ENCODE results near the gene DYSF.

Gene DYSF

DNA sequence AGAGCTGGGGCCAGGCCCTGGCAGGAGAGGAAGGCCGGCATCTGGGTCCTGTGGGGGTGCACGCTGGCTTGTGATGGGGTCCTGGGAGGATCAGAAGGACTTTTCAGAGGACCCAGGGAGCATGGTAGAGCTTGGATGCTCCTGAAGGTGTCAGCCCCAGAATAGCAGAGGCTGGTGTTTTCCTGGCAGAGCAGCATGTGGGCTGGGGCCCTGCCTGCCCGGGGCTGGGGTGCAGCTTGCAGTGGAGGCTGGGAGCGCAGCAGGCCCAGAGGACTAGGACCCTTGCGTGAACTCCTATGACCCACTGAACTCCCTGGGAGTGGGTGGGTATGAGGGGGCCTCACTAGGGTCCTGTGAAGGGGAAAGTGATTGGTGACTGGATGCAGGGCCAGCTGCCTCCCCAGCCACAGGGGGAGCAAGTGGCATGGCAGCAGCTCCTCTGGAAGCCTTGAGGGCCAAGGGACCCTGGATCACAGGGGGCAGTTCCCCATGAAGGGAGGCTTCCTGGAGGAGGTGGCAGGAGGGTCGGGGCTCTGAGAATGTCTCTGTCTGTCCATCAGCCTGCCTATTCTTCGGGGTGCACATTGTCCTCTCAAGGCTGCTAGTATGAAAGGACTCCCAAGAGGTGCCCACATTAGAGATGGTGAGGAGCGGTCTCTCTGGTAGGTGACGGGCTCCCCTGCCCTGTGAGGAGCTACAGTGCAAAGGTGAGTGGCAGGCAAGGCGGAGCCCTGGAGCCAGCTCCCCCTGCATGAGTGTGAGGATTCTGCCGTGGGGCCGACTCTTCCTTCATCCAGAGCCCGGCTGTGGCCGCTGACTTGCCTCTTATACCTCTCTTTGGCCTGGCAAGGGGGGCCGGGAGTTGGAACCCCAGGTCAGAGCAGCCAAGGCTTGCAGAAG, 249.0 kb downstream of the DYSF start:
- CTCF ChIA-PET, result no interaction called here
- no peak for DNase-seq (ENCODE audit: extremely low spot score)
- POLR2A ChIA-PET, result no interaction called here
- TF ChIP-seq SP1 (IDR thresholded peaks at IDR 0.05) (no peak), BHLHE40 (IDR thresholded peaks at IDR 0.05; ENCODE audit: borderline replicate concordance) (no peak)

DNA sequence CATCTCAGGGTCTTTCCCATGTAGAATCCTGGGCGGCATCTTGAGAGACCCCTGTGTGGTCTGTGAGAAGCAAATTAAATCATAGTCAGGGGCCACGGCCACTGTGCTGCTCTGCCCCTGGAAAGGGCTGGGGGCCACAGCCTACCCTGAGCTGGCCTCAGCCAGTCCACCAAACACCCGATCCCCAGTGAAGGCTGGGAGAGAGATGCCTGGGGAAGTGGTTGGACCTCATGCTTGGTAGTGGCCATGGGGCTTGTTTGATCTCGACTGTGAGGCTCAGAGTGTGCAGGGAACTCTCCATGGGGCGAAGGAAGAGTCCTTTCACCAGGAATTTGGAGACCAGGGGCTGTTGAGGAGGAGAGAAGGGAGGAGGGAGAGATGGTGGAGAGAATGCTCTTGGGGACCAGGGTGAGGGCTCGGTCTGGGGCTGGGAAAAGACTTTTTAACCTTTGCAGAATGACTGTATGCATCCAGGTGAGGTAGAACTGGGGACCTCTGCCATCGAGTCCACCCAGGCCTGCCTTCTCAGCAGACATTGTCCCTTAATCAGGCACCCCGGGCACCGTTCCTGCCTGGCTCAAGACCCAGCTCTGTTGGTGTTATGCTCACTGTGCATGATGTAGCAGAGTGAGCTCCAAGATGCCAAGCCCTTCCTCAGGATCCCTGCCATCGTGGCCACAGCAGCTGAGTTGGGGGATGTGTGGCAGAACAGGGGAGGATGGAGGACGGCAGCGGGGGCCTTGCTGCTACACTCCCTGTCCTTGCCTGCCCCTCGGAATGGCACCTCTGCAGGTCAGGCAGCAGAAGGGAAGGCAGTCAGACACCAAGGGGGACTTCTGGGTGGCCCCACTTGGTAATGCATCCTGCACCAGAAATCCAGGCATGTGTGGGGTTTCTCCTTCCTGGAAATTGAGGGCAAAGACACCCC, 249.9 kb downstream of the DYSF start:
- ChIA-PET POLR2A (no interaction called here), CTCF (interaction anchor here (0.6 kb wide), 1 partner anchor 94 kb away, joined by 3 read pairs; no protein-coding TSS in a partner anchor)
- TF ChIP-seq CTBP1 (IDR thresholded peaks at IDR 0.05; ENCODE audit: borderline replicate concordance), result no peak
- TF ChIP-seq FOXA1 (IDR thresholded peaks at IDR 0.05), result no peak
- no peak for TF ChIP-seq HDGF (IDR thresholded peaks at IDR 0.05; ENCODE audit: borderline replicate concordance)
- TF ChIP-seq, protein P1, sequence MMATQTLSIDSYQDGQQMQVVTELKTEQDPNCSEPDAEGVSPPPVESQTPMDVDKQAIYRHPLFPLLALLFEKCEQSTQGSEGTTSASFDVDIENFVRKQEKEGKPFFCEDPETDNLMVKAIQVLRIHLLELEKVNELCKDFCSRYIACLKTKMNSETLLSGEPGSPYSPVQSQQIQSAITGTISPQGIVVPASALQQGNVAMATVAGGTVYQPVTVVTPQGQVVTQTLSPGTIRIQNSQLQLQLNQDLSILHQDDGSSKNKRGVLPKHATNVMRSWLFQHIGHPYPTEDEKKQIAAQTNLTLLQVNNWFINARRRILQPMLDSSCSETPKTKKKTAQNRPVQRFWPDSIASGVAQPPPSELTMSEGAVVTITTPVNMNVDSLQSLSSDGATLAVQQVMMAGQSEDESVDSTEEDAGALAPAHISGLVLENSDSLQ (IDR thresholded peaks at IDR 0.05), result no peak
- TF ChIP-seq ZNF384 (IDR thresholded peaks at IDR 0.05), result no peak
- TF ChIP-seq ARNT (IDR thresholded peaks at IDR 0.05), result no peak
- TF ChIP-seq NFRKB (IDR thresholded peaks at IDR 0.05), result no peak
- no peak for TF ChIP-seq BHLHE40 (IDR thresholded peaks at IDR 0.05; ENCODE audit: borderline replicate concordance)
- no peak for TF ChIP-seq TARDBP (IDR thresholded peaks at IDR 0.05)
- no peak for TF ChIP-seq LEF1 (IDR thresholded peaks at IDR 0.05; ENCODE audit: borderline replicate concordance)
- no peak for TF ChIP-seq FOXM1 (IDR thresholded peaks at IDR 0.05; ENCODE audit: borderline replicate concordance)
- no peak for TF ChIP-seq SP1 (IDR thresholded peaks at IDR 0.05)
- TF ChIP-seq ELF4 (IDR thresholded peaks at IDR 0.05), result no peak
- no peak for TF ChIP-seq FOXK2 (IDR thresholded peaks at IDR 0.05)
- TF ChIP-seq L3MBTL2 (conservative IDR thresholded peaks at IDR 0.05), result no peak
- TF ChIP-seq SUZ12 (IDR thresholded peaks at IDR 0.05), result no peak
- DNase-seq (ENCODE audit: extremely low spot score), result no peak

DNA sequence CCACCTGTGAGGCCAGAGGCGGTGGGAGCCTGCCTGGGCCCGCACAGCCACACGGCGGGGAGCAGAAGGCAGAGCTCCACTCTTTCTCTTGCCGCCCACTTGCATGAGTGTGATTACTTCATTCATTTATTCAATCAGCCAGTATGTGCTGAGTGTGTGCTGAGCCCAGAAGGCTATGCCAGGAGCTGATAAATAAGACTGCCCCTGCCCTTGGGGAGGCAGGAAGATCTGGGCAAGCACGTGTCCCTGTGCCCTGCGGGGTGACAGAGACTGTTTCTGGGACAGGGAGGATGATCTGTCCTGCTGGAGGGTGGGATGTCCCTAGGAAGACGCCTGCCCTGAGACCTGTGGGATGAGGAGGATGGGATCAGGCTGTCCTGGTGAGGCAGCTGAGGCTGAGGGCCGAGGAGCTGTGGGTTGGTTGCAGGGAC, 250.8 kb downstream of the DYSF start:
- DNase-seq (ENCODE audit: extremely low spot score), result no peak
- POLR2A ChIA-PET, result no interaction called here
- CTCF ChIA-PET, result no interaction called here
- no peak for TF ChIP-seq FOXA1 (IDR thresholded peaks at IDR 0.05)
- no peak for TF ChIP-seq L3MBTL2 (conservative IDR thresholded peaks at IDR 0.05)

DNA sequence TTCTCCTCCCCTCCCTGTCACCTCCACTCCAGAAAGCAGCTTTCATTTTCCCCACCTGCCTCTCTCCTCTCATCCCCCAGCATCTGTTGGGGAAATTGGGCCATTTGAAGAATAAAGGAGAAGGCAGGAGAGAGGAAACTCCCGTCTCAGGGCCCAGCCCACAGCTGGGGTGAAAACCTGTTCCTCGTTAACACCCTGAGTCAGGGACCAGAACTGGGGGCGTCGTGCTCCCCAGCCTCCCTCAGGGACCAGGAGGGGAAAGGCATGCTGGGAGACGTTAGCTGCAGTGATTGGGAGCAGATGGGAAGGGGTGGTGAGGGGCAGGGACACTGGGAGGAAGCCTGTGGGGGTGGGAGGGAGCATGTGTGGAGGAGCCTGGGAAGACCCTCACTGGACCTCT, 251.3 kb downstream of the DYSF start:
- TF ChIP-seq CTBP1 (IDR thresholded peaks at IDR 0.05; ENCODE audit: borderline replicate concordance) (no peak), ARNT (IDR thresholded peaks at IDR 0.05) (no peak), ZNF384 (IDR thresholded peaks at IDR 0.05) (no peak), FOXM1 (IDR thresholded peaks at IDR 0.05; ENCODE audit: borderline replicate concordance) (no peak), NFRKB (IDR thresholded peaks at IDR 0.05) (no peak), L3MBTL2 (conservative IDR thresholded peaks at IDR 0.05) (no peak), BHLHE40 (IDR thresholded peaks at IDR 0.05; ENCODE audit: borderline replicate concordance) (no peak), SP1 (IDR thresholded peaks at IDR 0.05) (no peak), FOXA1 (IDR thresholded peaks at IDR 0.05) (no peak), ELF4 (IDR thresholded peaks at IDR 0.05) (no peak), SUZ12 (IDR thresholded peaks at IDR 0.05) (no peak), HDGF (IDR thresholded peaks at IDR 0.05; ENCODE audit: borderline replicate concordance) (no peak), LEF1 (IDR thresholded peaks at IDR 0.05; ENCODE audit: borderline replicate concordance) (no peak), TARDBP (IDR thresholded peaks at IDR 0.05) (no peak)
- TF ChIP-seq, protein P1 (IDR thresholded peaks at IDR 0.05), result no peak
- ChIA-PET CTCF (no interaction called here), POLR2A (no interaction called here)
- DNase-seq (ENCODE audit: extremely low spot score), result no peak

DNA sequence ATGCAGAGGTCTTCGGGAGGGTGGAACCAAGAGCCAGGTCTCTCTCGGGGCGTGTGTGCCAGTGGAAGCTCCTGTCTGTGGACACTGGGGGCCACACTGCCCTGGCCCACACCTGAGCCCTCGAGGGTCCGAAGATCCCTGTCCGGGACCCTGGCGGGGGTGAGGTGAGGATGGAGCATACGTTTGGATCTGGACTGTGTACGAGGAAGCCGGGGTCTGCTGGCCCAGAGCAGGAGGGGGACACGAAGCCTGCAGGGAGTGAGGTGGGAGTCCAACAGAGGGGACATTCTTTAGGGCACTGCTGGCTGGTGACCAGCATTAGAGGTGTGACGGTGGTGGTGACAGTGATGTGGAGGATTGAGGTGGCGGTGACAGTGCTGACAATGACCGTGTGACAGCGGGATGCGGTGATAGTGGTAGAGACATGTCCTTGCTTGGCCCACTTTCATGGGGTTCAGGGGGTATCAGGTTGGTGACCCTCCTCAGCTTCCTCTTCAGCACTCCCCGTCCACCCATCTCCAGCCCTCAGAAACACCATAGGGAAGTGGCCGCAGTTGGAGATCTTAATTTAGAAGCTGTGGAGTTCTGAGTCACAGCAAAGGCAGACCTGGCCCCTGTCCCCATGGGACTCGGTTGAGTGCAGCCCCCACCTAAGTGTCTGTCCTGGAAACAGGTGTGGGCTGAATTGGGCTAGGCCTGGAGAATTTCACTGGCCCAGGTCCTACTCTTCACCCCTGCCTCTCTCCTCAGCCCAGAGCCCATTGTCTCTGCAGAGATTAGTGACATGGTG, 252.0 kb downstream of the DYSF start:
- POLR2A ChIA-PET, result no interaction called here
- TF ChIP-seq CTBP1 (IDR thresholded peaks at IDR 0.05; ENCODE audit: borderline replicate concordance) (no peak), FOXM1 (IDR thresholded peaks at IDR 0.05; ENCODE audit: borderline replicate concordance) (no peak), TARDBP (IDR thresholded peaks at IDR 0.05) (no peak), FOXK2 (IDR thresholded peaks at IDR 0.05) (no peak), ZNF384 (IDR thresholded peaks at IDR 0.05) (no peak), HDGF (IDR thresholded peaks at IDR 0.05; ENCODE audit: borderline replicate concordance) (no peak), SP1 (IDR thresholded peaks at IDR 0.05) (no peak), SUZ12 (IDR thresholded peaks at IDR 0.05) (no peak), BHLHE40 (IDR thresholded peaks at IDR 0.05; ENCODE audit: borderline replicate concordance) (no peak), ELF4 (IDR thresholded peaks at IDR 0.05) (no peak), FOXA1 (IDR thresholded peaks at IDR 0.05) (no peak), L3MBTL2 (conservative IDR thresholded peaks at IDR 0.05) (no peak), NFRKB (IDR thresholded peaks at IDR 0.05) (no peak), LEF1 (IDR thresholded peaks at IDR 0.05; ENCODE audit: borderline replicate concordance) (no peak), ARNT (IDR thresholded peaks at IDR 0.05) (no peak)
- TF ChIP-seq, protein P1 (IDR thresholded peaks at IDR 0.05), result no peak
- CTCF ChIA-PET, result no interaction called here
- no peak for DNase-seq (ENCODE audit: extremely low spot score)
